GM19328 (cell line): ENCODE measurements around the gene P2RY4.
"Not testable (repeated sequence)": the region's sequence is repeated elsewhere in the genome, so short reads cannot be mapped to it uniquely, and the experiment has no call there.

Experiments
- ATAC-seq: cut with Tn5 transposase; IDR thresholded peaks from one replicate; pipeline ENCODE4 v1.9.1; 2021; ENCODE audit warnings: mild to moderate bottlenecking, moderate library complexity; ENCODE audit not compliant: unreplicated experiment

The P2RY4 gene

DNA sequence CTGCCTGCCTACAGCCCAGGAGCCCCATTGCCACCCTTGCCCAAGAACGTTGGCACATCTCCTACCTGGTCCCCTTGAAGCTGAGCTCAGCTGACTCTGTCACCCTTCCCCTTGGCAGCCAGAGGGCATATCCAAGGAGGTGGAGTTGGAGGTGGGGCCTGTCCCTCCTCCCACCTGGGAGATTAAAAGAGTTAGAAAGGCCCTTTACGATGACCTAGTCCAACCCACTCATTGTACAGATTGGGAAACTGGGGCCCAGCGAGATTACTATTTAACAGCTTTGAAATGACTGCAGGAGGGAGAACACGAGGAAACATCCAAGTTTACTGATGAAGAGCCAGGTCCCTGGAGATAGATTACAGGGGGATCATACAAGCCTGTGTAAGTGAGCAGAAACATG, at the start of gene P2RY4:
Gene P2RY4 (minus strand): TSS at position 101 of the 400 bp plus-strand sequence. CDS start 580 bp downstream, outside the sequence.
- ATAC-seq, result no peak

- ATAC-seq, result no peak
Measured at GRCh38 chrX:70301716-70302115, 41.7 kb upstream of the P2RY4 start.

DNA sequence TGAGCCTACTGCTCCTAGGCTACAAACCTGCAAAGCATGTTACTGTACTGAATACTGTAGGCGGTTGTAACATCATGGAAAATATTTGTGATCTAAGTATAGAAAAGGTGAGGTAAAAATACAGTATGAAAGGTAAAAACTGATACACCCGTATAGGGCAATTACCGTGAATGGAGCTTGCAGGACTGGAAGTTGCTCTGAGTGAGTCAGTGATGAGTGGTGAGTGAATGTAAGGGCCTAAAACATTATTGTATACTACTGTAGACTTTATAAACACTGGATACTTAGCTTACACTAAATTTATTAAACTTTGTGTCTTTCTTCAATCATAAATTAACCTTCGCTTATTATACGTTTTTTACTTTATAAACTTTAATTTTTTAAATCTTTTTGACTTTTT, 33.6 kb upstream of the P2RY4 start:
- ATAC-seq, result no peak

DNA sequence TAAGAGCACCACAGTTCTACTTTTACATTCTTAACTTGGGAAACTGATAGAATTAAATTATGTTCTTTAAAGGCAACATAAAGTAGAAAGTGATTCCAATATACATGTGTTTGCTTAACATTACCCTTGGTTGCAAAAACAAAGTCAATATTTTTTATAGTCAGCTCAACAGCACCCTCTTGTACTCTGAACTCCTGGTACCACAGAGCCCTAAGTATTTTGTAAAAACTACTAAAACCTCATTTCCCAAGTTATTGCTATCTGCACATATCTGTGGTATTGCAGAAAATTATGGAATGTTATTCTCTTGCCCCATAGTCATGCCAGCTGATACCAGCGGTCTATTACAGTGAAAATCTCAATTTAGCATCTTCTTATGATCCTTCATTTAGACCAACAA, 32.8 kb upstream of the P2RY4 start:
- ATAC-seq, result no peak

- peak; percentile 90 for ATAC-seq
Measured at GRCh38 chrX:70289793-70290770, 30.1 kb upstream of the P2RY4 start, which contains the start of the genes KIF4A and PDZD11. Gene KIF4A, plus strand, starts transcription at chrX:70290104. Its CDS starts 355 bp downstream, at chrX:70290459. Gene PDZD11, minus strand, starts transcription at chrX:70289927. Its CDS starts 586 bp downstream, at chrX:70289341.

DNA sequence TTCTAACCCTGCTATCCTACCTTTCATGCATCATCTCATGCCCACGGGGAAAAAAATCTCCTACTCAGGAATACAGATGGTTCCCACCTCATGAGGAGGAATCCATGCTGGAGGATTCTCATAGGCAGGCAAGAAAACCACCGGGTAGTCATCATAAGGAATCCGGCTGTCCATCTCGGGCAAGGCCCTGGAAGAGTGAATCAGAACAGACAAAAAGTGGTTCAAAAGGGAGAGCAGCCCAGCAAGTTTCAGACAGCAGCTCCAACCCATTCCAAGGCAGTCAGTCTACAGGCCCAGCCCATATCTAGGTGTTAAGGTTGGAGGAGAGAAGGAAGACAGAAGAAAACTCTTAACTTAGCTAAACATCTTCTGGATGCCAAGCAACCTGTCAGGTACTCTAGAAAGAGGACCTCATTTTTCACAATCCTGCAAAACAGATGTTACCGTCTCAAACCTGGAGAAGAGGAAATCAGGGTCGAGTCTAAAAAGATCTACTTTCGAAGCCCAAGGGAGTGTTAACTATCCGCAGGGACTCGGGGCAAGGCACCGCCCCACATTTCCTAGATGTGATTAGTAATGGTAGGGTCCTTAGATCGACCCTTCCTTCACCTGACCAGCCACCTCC, 29.3 kb upstream of the P2RY4 start:
- ATAC-seq, result no peak

DNA sequence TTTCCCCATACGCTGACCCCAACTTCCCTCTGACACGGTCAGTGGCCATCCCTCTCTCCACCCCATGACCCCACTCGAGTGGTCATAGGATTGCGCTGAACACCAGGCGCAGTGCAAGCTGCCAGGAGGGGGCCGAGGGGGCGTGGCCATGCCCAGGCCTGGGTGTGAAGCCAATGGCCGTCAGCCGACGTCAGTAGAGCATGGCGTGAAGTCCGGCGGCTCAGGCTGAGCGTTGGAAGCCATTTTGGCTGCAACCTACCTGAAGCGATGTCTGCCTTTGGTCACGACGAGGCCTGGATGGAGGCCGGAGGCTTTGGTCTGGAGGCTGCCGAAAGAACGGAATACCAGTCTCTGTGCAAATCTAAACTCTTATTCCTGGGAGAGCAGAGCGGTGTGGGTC, 21.9 kb upstream of the P2RY4 start, which contains the start of gene RAB41:
Gene RAB41 (plus strand): TSS at position 222 of the 400 bp plus-strand sequence. CDS start 46 bp downstream, at position 268.
- ATAC-seq, result no peak

DNA sequence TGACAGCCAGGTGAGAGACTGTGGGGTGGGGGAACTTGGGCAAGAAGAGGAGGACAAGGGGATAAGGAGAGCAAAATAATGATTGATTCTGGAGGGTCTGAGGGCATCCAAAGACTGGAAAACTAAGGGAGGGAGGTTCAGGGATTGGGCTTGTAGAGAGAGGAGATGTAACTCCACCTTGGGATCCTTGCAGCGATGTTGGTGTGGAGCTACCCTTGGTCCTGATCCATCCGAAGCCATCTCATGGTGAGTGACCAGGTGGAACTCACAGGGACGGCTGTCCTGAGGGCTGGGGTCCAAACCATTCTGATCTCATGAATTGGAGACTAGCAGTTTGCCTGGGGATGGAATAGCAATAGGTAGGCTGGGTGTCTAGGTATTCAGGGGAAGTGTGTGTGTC, 20.6 kb upstream of the P2RY4 start:
- no peak for ATAC-seq

DNA sequence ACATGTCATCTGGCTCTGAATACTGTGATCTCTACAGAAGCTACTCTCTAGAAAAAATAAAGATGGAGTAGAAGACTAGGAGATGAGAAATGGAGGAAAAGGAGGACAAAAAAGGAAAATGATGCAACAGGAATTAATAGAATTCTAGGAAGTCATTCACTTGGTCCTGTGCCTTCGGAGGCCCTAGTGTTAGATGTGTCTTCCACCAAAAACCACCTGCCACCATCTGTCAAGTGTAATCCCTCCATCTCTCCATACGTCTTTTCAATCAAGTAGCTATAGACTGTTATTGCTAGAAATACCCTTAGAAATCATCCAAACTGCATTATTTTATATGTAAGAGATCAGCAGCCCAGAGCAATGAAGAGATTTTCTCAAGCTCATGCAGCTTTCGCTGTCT, 19.1 kb upstream of the P2RY4 start:
- ATAC-seq, result no peak

DNA sequence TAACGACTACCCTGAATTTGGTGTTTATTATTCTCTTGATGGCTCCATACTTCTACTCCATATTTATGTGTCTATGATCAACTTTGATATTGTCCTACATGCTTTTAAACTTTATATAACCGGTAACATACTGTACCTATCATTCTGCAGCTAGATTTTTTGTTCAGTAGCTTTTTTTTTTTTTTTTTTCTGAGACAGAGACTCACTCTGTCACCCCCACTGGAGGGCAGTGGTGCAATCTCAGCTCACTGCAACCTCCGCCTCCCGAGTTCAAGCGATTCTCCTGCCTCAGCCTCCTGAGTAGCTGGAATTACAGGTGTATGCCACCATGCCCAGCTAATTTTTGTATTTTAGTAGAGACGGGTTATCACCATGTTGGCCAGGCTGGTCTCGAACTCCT, 14.0 kb upstream of the P2RY4 start:
- not testable (repeated sequence) for ATAC-seq

DNA sequence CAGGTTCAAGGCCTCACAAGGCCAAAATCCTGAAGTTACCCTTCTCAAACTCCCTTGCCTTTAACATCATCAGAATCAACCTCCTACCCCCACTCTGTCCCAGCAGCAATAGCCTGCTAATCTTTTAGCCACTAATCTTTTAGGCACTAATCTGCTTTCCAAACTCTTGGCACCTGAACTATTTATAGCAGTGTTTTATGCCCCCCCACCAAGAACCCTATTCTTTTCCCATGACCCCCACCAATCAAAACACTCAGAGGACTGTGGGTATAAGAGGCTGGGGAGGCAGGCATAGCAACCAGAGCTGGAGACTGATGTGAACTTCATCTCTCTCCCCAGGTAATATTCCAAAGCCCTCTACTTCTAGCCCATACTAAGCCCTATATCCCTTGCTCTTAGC, 8.0 kb upstream of the P2RY4 start, which contains the start of gene ARR3:
Gene ARR3 (plus strand): TSS at position 301 of the 400 bp plus-strand sequence. CDS start 1,052 bp downstream, outside the sequence.
- no peak for ATAC-seq

GRCh38 chrX:70264784-70265183, 4.8 kb upstream of the P2RY4 start:
- no peak for ATAC-seq

GRCh38 chrX:70262952-70263567, 3.1 kb upstream of the P2RY4 start:
- ATAC-seq, result no peak

DNA sequence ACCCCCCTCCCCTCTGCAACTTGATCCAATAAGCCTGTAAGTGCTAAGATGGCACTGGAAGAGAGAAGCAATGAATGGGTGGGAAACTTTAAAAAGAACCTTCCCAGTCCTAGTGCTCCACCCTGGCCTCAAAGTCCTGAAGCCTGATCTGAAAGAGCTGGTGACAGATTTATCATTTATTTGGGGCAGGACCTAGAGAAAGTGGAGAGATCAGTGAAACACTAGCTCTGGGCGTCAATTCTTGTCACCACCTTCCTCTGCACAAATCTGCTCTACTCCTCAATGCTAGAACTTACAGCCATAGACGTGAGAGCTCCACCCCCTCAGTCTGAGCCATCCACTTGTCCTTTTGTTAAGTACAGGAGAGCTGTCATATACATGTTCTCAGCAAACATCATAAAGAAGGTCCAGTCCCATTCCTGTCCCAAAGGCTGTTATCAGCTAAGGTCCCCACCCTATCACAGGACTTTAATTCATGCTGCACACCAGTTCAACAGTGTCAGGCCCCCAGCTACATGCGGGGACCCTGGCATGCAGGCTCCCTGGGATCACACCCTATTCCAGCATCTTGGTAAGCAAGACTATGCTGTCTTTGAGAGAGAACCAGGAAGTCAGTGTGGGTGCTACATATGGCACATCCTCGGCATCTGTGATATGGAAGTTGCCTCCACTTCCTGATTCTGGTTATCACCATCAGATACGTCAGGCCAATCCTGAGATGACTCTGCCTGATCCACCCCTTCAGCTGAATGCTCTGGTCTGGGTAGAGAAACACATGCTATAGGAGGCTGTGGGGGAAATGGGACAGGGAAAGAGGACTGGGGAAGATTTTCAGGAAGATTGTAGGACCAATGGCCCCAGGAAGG, 2.3 kb downstream of the P2RY4 start:
- ATAC-seq, result no peak

- no peak for ATAC-seq
Measured at GRCh38 chrX:70255452-70255851, 4.6 kb downstream of the P2RY4 start.

GRCh38 chrX:70254909-70255308, 5.1 kb downstream of the P2RY4 start:
- no peak for ATAC-seq

- no peak for ATAC-seq
Measured at GRCh38 chrX:70254063-70254400, 6.0 kb downstream of the P2RY4 start.

DNA sequence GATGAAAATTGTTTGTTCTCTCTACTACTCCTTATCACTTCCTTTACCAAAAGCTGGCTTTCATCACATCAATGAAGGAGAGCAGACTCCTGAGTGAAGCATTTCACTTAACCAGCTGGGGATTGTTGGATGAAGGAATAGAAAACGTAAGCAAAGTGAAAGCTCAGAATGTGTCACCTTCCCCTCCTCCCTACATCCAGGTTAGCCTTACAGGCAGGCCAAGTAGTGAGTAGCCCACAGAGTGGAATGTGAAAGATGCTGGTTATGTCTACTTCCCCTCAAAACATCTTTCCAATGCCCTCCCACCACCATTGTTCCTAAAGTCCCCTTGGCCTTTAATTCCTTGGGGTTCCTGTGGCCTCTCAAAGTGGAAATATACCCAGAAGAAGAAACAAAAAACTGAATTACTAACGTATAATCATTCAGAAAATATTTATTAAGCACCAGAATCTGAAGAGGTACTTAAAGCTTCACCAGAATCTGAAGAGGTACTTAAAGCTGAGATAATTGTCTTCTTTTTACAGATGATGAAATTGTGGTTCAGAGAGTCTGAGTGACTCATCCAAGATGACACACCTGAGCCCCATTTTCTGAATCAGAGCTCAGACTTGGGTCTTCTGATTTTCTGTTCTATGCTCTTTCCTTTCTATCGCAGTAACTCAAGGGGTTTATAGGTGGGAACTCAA, 6.5 kb downstream of the P2RY4 start:
- ATAC-seq, result no peak

GRCh38 chrX:70252491-70252890, 7.5 kb downstream of the P2RY4 start:
- no peak for ATAC-seq

DNA sequence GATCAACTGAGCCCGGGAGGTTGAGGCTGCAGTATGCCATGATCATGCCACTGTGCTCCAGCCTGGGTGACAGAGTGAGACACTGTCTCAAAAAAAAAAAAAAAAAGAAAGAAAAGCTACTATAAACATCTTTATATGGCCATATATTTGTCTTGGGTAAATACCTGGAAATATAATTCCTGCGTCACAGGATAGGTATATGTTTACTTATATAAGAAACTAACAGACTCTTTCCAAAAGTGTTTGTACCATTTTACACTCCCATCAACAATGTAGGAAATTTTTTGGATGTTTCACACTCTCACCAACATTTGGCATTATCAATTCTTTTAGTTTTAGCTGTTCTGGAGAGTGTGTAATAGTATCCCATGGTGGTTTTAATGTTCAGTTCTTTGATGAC, 12.8 kb downstream of the P2RY4 start:
- ATAC-seq, result no peak
